ENCODE data around the gene NHSL2. TPM values are rescaled to one million over a fixed set of nuclear protein-coding genes. Genes with fewer than 3 reads are reported as not detected.
"Not testable (repeated sequence)": the region's sequence is repeated elsewhere in the genome, so short reads cannot be mapped to it uniquely, and the experiment has no call there.

The NHSL2 gene
- total RNA-seq (1 to 10 TPM in 3 of 6 donors, under 1 TPM in 3; 0.91 to 3.9 (median 1.0) TPM), polyA plus RNA-seq (under 1 TPM; 0.59 to 0.68 TPM)

DNA sequence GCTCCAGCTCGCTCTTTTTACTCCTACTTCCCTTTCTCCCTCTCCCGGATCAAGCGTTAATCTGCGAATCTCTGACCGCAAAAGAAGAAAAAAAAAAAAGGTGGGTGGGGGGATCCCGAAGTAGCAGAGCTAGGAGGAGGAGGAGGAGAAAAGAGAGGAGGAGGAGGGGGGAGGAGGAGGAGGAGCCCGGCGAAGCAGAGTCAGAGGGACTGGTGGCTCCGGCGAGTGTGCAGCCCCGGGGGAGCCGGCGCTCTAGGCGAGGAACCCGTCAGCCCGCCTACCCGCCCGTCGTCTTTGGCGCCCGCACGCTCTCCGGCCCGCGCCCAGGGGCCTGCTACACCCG lies at the start of gene NHSL2:
Gene NHSL2, plus strand, starts transcription at position 203 of the 343 bp plus-strand sequence.
- 2 to 43% methylated on average over 9 to 26 of the region's 26 CpGs for WGBS, 2 donors
- Histone ChIP-seq H3K4me3 (peak within 1 kb of the TSS; percentile 10 to 42 (median 18)), H3K27me3 (peaks cover 0 to 35% (median 4%) of the 10 kb centered on the region in 4 donors), H3K4me1 (no peaks in the 10 kb centered on the region), H3K36me3 (no peaks in the 10 kb centered on the region), H3K9me3 (no peaks in the 10 kb centered on the region), H3K27ac (no peak within 1 kb of the TSS)
- TF ChIP-seq, protein P1, sequence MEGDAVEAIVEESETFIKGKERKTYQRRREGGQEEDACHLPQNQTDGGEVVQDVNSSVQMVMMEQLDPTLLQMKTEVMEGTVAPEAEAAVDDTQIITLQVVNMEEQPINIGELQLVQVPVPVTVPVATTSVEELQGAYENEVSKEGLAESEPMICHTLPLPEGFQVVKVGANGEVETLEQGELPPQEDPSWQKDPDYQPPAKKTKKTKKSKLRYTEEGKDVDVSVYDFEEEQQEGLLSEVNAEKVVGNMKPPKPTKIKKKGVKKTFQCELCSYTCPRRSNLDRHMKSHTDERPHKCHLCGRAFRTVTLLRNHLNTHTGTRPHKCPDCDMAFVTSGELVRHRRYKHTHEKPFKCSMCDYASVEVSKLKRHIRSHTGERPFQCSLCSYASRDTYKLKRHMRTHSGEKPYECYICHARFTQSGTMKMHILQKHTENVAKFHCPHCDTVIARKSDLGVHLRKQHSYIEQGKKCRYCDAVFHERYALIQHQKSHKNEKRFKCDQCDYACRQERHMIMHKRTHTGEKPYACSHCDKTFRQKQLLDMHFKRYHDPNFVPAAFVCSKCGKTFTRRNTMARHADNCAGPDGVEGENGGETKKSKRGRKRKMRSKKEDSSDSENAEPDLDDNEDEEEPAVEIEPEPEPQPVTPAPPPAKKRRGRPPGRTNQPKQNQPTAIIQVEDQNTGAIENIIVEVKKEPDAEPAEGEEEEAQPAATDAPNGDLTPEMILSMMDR (IDR thresholded peaks at IDR 0.05), result no peak
- intact Hi-C loops (cut with DNase I), result no loop called here
- peak in 1 of 6 donors; percentile 20 for DNase-seq
- no peak for FAIRE-seq
- peak in 2 of 4 donors; percentile 44 to 56 for ATAC-seq

DNA sequence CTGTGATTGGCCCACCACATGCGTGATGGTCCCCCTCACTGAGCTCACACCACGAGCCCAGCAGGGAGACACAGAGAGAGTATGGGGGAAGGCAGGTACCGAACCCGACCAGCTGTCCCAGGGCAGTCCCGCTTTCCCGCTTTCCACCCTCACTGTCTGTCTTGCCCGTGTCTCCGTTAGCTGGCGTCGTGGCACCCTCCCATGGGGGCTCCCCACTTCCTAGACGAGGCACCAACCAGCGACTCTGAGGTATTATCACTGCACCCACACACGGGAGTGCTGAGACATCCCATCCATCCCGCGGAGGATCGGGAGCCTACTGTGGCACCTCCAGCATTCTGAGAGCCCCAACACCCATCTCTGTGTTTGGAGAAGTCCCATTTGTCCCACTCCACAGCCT lies 43.0 kb upstream of the NHSL2 start:
- intact Hi-C loops (cut with DNase I), result no loop called here
- Histone ChIP-seq H3K27ac (no peak overlapping the region), H3K27me3 (peaks cover 0 to 6% (median 0%) of the 10 kb centered on the region in 4 donors), H3K4me3 (no peak overlapping the region), H3K4me1 (no peaks in the 10 kb centered on the region), H3K9me3 (no peaks in the 10 kb centered on the region), H3K36me3 (no peaks in the 10 kb centered on the region)
- peak in 1 of 6 donors; percentile 35 for DNase-seq
- no peak for ATAC-seq
- 73 to 81% methylated on average over 16 of the region's 16 CpGs for WGBS, 2 donors
- no peak for FAIRE-seq
- TF ChIP-seq, protein P1 (IDR thresholded peaks at IDR 0.05), result no peak

DNA sequence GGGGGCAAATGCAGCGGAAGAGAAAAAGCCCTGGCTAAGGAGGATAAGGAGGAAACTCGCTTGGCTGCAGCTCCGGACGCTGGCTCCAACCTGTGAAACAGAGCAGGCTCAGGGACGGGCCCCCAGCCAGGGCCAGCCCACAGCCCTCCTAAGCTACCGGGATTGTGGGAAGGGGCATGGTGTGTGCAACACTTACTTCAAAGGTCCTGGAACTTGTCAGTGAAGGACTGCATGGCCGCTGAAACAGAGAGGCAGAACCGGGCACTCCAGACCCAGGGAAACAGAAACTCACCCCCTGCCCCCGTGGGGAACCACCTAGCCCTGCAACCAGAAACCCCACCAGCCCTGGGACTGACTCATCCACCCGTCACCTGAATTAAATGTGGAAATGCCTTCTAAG lies 41.1 kb upstream of the NHSL2 start:
- intact Hi-C loops (cut with DNase I); ATAC-seq; H3K9me3 ChIP-seq; H3K27ac ChIP-seq; H3K4me3 ChIP-seq; DNase-seq; FAIRE-seq; H3K36me3 ChIP-seq; H3K4me1 ChIP-seq; H3K27me3 ChIP-seq: not testable (repeated sequence)
- 26 to 33% methylated on average over 8 to 9 of the region's 10 CpGs for WGBS, 2 donors

DNA sequence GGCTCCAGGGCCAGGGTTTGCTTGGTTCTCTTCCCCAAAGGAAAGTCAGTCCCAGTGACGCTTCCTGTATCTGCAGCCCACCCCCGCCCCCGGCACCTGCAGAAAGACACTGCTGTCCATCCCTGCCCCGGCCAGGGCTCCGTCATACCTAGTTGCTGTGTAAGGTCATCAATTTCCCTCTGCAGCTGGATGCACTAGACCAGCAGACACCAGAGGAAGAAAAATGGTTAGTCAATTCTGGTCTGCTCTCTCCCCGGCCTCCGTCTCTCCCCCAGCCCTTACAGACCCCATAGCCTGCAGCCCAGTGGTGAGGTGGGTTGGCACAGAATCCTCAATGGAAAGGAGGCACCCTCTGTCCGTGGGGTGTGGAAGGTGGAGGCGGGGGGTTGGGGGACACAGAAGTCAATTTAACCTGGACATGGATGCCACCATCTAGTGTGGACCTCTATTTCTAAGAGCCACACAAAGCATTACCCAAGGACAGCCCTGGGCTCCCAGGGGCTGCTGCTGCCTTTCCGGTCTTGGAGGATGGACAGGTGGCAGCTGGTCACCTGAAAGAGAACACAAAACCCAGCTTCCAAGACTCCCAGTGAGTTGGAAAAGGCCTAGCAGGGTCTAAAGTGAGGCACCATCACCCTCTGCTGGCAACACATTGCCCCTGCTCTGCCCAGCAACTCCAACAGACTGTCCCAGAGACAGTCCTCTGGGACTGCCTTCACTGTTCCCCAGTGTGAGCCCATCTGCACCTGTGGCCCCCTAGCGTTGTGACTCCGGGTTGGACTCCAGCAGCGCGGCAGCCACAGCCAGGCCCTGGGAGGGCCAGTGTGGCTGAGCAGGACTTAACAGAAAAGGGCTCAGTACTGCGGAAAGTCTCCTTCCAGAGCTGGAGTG lies 40.2 kb upstream of the NHSL2 start:
- FAIRE-seq (no peak), ATAC-seq (peak in 1 of 4 donors; percentile 52), DNase-seq (peak in 1 of 6 donors; percentile 47)
- Histone ChIP-seq H3K36me3 (no peaks in the 10 kb centered on the region), H3K27me3 (no peaks in the 10 kb centered on the region), H3K4me1 (no peaks in the 10 kb centered on the region), H3K4me3 (no peak overlapping the region), H3K9me3 (no peaks in the 10 kb centered on the region), H3K27ac (no peak overlapping the region)
- 50 to 54% methylated on average over 15 of the region's 15 CpGs for WGBS, 2 donors
- intact Hi-C loops (cut with DNase I), result no loop called here
- TF ChIP-seq, protein P1 (IDR thresholded peaks at IDR 0.05), result no peak

- H3K4me3 ChIP-seq, result no peak overlapping the region
Measured at GRCh38 chrX:71871367-71871766, 39.3 kb upstream of the NHSL2 start.

More at GRCh38 chrX:71871367-71871766, 39.3 kb upstream of the NHSL2 start:
- H3K36me3 ChIP-seq, result no peaks in the 10 kb centered on the region
- no peaks in the 10 kb centered on the region for H3K4me1 ChIP-seq
- no peaks in the 10 kb centered on the region for H3K27me3 ChIP-seq
- no peak overlapping the region for H3K27ac ChIP-seq
- DNase-seq (peak in 1 of 6 donors; percentile 43), ATAC-seq (peak in 1 of 4 donors; percentile 20), FAIRE-seq (no peak)
- intact Hi-C loops (cut with DNase I), result no loop called here
- no peaks in the 10 kb centered on the region for H3K9me3 ChIP-seq
- 71% methylated on average over 6 of the region's 6 CpGs for WGBS, 2 donors
- TF ChIP-seq, protein P1 (IDR thresholded peaks at IDR 0.05), result no peak

Data from pancreas (tissue), 10 donors.